ENCODE results near the gene EPHA7. TPM values are rescaled to one million over a fixed set of nuclear protein-coding genes. Genes with fewer than 3 reads are reported as not detected.
A peak's percentile ranks its signal among the peaks of the same experiment; 100 is the strongest.

Gene EPHA7
- total RNA-seq, 6 donors from 2014 or later, result under 0.01 to 4.6 (median 0.27) TPM

DNA sequence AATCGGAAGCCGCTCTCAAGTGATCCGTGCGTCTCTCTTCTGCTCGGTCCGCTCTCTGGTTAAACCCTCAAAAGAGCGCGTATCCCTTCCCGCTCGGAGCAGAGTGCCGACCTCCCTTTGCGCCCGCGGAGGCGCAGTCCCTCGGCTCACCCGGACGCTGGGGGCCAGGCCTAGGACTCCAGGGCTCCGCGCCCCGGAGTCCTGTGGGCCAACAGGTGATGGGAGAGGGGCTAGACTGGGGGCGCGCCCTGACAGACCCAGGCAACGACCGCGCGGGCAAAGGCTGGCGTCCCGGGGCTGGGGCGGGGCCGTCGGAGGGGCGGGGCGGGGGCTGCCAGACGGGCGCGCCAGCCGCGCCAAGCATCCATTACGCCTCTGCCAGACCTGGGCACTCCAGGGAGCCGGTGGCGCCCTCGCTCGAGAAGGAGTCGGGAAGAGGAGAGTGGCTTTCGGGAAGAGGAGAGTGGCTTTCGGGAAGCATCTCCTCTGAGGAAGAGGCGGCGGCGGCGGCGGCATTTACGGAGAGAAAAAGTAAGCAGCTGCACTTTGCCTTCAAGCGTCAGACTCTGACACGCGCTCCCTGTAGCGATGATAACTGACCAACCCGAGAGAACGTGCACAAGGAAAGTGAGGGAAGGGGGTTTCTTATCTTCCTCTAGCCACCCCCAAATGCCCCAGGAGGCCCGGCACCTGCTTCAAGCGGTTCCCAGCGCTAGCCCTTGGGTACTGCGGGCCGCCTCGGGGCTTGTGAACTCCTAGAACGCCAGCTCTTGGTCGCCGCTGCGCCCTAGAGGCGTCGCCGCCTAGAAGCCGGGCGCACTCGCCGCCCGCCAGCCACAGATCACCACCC is 2.6 kb downstream of the EPHA7 start:
- Histone ChIP-seq H3K27ac (peak overlapping the region in 2 of 4 donors; percentile 35 to 50), H3K9me3 (no peaks in the 10 kb centered on the region), H3K27me3 (peaks cover 0 to 34% (median 15%) of the 10 kb centered on the region in 4 donors), H3K36me3 (no peaks in the 10 kb centered on the region), H3K4me1 (peaks cover 32 to 40% (median 34%) of the 10 kb centered on the region in 4 donors), H3K4me3 (peak overlapping the region; percentile 13 to 61 (median 44))
- ATAC-seq (ENCODE audit: low FRiP score in 2 of 2) (no peak), DNase-seq (peak in 1 of 2 donors; percentile 77)
- TF ChIP-seq, protein P1, sequence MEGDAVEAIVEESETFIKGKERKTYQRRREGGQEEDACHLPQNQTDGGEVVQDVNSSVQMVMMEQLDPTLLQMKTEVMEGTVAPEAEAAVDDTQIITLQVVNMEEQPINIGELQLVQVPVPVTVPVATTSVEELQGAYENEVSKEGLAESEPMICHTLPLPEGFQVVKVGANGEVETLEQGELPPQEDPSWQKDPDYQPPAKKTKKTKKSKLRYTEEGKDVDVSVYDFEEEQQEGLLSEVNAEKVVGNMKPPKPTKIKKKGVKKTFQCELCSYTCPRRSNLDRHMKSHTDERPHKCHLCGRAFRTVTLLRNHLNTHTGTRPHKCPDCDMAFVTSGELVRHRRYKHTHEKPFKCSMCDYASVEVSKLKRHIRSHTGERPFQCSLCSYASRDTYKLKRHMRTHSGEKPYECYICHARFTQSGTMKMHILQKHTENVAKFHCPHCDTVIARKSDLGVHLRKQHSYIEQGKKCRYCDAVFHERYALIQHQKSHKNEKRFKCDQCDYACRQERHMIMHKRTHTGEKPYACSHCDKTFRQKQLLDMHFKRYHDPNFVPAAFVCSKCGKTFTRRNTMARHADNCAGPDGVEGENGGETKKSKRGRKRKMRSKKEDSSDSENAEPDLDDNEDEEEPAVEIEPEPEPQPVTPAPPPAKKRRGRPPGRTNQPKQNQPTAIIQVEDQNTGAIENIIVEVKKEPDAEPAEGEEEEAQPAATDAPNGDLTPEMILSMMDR (IDR thresholded peaks at IDR 0.05), result no peak
- no peak for TF ChIP-seq POLR2A (IDR thresholded peaks at IDR 0.05)
- TF ChIP-seq EP300 (IDR thresholded peaks at IDR 0.05), result no peak
- TF ChIP-seq POLR2AphosphoS5 (IDR thresholded peaks at IDR 0.05), result no peak
- WGBS, 2 donors, result 3% methylated on average over 20 to 47 of the region's 77 CpGs

DNA sequence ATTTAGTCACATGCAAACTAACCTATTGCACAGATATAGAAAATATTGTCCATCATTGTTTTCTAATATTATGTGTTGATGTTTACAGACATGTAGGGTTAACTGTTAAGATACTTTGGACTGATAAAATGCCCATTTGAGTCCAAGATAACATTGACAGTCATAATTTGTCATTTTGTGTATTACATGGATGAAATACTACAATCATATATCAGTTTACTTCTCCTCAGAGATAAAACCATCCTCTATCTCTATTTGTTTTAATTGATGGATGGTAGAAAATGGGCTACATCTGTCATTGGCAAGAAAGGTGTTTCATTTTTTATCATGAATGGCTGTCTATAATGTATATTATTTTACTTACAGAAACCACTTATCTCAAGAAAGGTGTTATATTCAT is 6.2 kb downstream of the EPHA7 start:
- peaks cover 19 to 21% (median 20%) of the 10 kb centered on the region in 4 donors for H3K4me1 ChIP-seq
- no peaks in the 10 kb centered on the region for H3K36me3 ChIP-seq
- H3K9me3 ChIP-seq, result no peaks in the 10 kb centered on the region
- peaks cover 0 to 24% (median 11%) of the 10 kb centered on the region in 4 donors for H3K27me3 ChIP-seq
- TF ChIP-seq EP300 (IDR thresholded peaks at IDR 0.05) (no peak), POLR2AphosphoS5 (IDR thresholded peaks at IDR 0.05) (no peak), POLR2A (IDR thresholded peaks at IDR 0.05) (no peak)
- TF ChIP-seq, protein P1 (IDR thresholded peaks at IDR 0.05), result no peak
- ATAC-seq (ENCODE audit: low FRiP score in 2 of 2) (no peak), DNase-seq (no peak)
- H3K4me3 ChIP-seq, result no peak overlapping the region
- no peak overlapping the region for H3K27ac ChIP-seq

DNA sequence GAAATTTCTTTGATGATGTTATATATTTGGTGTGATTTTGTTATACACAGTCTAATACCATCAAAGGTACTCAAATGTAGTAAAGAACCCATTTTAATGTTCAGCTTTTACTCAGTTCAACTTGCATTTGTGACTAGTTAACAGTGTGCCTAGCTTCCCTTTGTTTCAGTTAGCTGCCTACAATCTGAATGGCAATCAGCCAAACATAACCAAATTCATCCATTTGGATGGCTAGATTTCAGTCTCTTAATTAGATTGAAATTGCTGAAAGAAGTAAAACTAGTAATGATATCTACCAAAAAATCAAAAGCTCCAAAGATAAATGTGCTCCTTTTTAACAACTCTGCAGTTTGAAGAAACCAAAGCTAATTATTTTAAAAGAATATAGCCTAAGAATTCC is 6.9 kb downstream of the EPHA7 start:
- no peak overlapping the region for H3K4me3 ChIP-seq
- no peak overlapping the region for H3K27ac ChIP-seq
- H3K27me3 ChIP-seq, result peaks cover 0 to 17% (median 9%) of the 10 kb centered on the region in 4 donors
- no peak for ATAC-seq (ENCODE audit: low FRiP score in 2 of 2)
- DNase-seq, result no peak
- H3K36me3 ChIP-seq, result no peaks in the 10 kb centered on the region
- no peaks in the 10 kb centered on the region for H3K9me3 ChIP-seq
- H3K4me1 ChIP-seq, result peaks cover 12 to 13% (median 12%) of the 10 kb centered on the region in 4 donors
- no peak for TF ChIP-seq POLR2AphosphoS5 (IDR thresholded peaks at IDR 0.05)
- TF ChIP-seq, protein P1 (IDR thresholded peaks at IDR 0.05), result no peak

DNA sequence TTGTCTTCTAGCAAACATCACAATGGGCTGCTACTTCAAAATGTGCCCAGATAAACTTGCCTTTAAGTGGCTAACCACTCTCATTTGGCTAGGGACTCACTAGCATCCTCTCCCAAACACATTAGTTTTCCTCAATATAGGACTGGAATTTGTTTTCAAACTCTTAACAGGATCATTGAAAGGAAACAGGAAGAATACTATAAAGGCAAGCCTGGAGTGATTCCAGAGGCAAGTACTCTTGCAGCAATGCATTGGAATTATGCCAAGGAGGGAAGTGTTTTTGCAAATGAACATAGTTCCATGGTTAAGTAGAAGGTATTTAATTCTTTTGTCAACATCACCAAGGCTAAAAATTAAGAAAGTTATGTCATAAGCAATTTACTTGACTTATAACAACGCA is 12.2 kb downstream of the EPHA7 start:
- Histone ChIP-seq H3K9me3 (no peaks in the 10 kb centered on the region), H3K27ac (no peak overlapping the region), H3K4me3 (no peak overlapping the region), H3K4me1 (peaks cover 0 to 4% (median 0%) of the 10 kb centered on the region in 4 donors), H3K27me3 (no peaks in the 10 kb centered on the region), H3K36me3 (no peaks in the 10 kb centered on the region)
- no peak for TF ChIP-seq POLR2A (IDR thresholded peaks at IDR 0.05)
- TF ChIP-seq POLR2AphosphoS5 (IDR thresholded peaks at IDR 0.05), result no peak
- TF ChIP-seq, protein P1 (IDR thresholded peaks at IDR 0.05), result no peak
- no peak for TF ChIP-seq EP300 (IDR thresholded peaks at IDR 0.05)
- 29 to 49% methylated on average over 1 of the region's 1 CpG for WGBS, 2 donors
- no peak for ATAC-seq (ENCODE audit: low FRiP score in 2 of 2)
- DNase-seq, result no peak

DNA sequence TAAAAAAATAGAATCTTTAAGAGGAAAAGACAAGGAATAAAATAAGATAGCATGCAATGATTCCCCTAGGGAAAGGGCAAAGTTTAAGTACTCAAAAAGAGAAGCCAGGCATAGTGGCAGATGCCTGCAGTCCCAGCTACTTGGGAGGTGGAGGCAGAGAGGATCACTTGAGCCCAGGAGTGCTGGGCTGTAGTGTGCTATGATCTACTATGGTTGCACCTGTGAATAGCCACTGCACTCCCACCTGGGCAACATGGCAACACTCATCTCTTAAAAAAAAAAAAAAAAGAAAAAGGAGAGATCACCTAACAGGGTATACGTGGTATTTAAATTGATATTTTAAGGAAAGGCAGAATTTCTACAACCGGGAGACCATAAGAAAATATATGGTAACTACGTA is 16.0 kb downstream of the EPHA7 start:
- Histone ChIP-seq H3K36me3 (no peaks in the 10 kb centered on the region), H3K9me3 (no peaks in the 10 kb centered on the region), H3K27ac (no peak overlapping the region), H3K4me3 (no peak overlapping the region), H3K27me3 (no peaks in the 10 kb centered on the region), H3K4me1 (peaks cover 0 to 4% (median 0%) of the 10 kb centered on the region in 4 donors)
- TF ChIP-seq, protein P1 (IDR thresholded peaks at IDR 0.05), result no peak
- ATAC-seq (ENCODE audit: low FRiP score in 2 of 2), result no peak
- DNase-seq, result no peak
- WGBS, 2 donors, result 87 to 92% methylated on average over 3 of the region's 3 CpGs
